Measurements from ENCODE around the gene IL24. TPM values are rescaled to one million over a fixed set of nuclear protein-coding genes. Genes with fewer than 3 reads are reported as not detected.

Gene IL24
- total and polyA plus RNA-seq, 2 donors = 0.09 to 0.50 TPM

DNA sequence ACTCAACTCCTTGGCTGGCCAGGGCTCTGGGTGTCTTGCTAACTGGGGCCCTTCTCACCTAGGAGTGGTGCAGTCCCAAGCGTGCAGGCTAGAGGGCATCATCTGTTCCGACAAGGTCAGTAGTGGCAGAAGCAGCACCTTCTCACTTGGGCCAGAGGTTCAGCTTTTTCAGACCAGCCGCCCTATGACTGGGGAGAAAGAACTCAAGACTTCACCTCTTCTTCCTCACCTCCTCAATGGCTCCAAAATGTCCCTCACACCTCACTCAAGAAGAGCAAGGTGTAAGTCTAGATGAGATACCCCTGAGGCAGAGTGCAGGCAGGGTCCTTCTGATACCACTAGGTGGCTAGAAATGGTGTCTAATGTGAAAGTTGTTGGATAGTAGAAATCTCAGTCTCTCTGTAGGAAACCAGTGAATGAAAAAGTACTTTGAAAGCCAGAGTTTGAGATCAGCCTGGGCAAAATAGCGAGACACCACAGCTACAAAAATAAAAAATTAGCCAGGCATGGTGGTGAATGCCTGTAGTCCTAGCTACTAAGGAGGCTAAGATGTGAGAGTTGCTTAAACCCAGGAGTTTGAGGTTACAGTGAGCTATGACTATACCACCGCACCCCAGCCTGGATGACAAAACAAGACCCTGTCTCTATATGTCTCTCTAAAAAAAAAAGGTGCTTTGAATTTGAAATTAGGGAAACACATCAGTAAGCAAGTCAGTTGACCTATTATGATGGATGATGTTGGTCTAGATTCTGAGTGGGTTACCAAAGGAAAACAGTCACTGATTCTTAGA, 40.4 kb upstream of the IL24 start:
- Histone ChIP-seq H3K4me3 (ENCODE audit: low read length in 2 of 2) (no peak overlapping the region), H3K9me3 (ENCODE audit: control insufficient read depth in 2 of 2, insufficient read depth in 1 of 2, low read length in 1 of 2) (no peaks in the 10 kb centered on the region), H3K27me3 (ENCODE audit: control insufficient read depth in 2 of 2, insufficient read depth in 1 of 2, low read length in 1 of 2) (no peaks in the 10 kb centered on the region), H3K36me3 (ENCODE audit: control insufficient read depth in 2 of 2, insufficient read depth in 2 of 2, low read length in 1 of 2) (no peaks in the 10 kb centered on the region), H3K27ac (ENCODE audit: low read depth in 1 of 2, low read length in 1 of 2) (no peak overlapping the region), H3K4me1 (ENCODE audit: control insufficient read depth in 2 of 2, insufficient read depth in 2 of 2, low read length in 2 of 2) (no peaks in the 10 kb centered on the region)
- WGBS = 97% methylated on average over 5 of the region's 5 CpGs
- DNase-seq (ENCODE audit: low read depth in 6 of 9, low spot score in 9 of 9) = peak in 2 of 9 donors; percentile 29 to 34

DNA sequence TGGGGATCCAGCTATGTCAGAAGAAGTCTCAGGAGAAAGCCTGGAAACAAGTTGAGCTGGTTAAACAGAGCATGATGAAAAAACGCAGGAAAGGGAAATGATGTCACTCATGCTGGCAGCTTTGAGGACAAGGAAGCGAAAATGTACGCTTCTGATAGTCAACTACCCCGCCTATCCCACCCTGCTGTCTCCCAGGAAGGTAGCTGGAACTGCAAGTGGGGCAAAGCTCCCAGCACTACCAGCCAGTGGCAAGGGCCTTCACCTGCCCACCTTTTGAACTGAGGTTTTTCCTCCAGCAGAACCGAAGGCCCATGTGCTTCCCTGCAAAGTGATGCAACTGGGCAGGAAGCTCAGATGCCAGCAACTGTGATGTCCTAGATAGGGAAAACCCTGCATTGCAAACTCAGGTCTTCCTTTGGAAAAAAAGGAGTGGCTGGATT, 38.1 kb upstream of the IL24 start:
- Histone ChIP-seq H3K4me1 (ENCODE audit: control insufficient read depth in 2 of 2, insufficient read depth in 2 of 2, low read length in 2 of 2) (no peaks in the 10 kb centered on the region), H3K27me3 (ENCODE audit: control insufficient read depth in 2 of 2, insufficient read depth in 1 of 2, low read length in 1 of 2) (no peaks in the 10 kb centered on the region), H3K36me3 (ENCODE audit: control insufficient read depth in 2 of 2, insufficient read depth in 2 of 2, low read length in 1 of 2) (no peaks in the 10 kb centered on the region), H3K27ac (ENCODE audit: low read depth in 1 of 2, low read length in 1 of 2) (no peak overlapping the region), H3K9me3 (ENCODE audit: control insufficient read depth in 2 of 2, insufficient read depth in 1 of 2, low read length in 1 of 2) (no peaks in the 10 kb centered on the region), H3K4me3 (ENCODE audit: low read length in 2 of 2) (no peak overlapping the region)
- 94% methylated on average over 5 of the region's 5 CpGs for WGBS
- peak in 1 of 9 donors; percentile 25 for DNase-seq (ENCODE audit: low read depth in 6 of 9, low spot score in 9 of 9)

DNA sequence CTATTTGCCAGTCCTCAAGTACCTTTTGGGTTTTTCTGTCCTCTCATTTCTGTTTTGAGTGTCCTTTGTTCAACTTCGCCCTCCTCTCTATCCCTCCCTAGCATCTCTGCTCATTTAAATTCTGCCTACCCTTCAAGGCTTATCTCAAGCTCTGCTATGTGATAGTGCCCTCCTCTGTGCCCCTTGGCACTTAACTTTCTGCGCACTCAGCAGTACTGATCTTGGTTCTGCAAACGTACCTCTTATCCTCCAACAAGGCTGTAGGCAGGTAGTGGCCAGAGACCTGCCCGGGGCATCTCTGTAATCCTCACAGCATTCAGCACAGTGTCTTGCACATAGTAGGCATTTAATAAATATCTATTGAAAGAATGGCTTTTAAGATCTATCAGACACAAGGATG, 37.1 kb upstream of the IL24 start:
- Histone ChIP-seq H3K4me1 (ENCODE audit: control insufficient read depth in 2 of 2, insufficient read depth in 2 of 2, low read length in 2 of 2) (no peaks in the 10 kb centered on the region), H3K9me3 (ENCODE audit: control insufficient read depth in 2 of 2, insufficient read depth in 1 of 2, low read length in 1 of 2) (no peaks in the 10 kb centered on the region), H3K36me3 (ENCODE audit: control insufficient read depth in 2 of 2, insufficient read depth in 2 of 2, low read length in 1 of 2) (no peaks in the 10 kb centered on the region), H3K27me3 (ENCODE audit: control insufficient read depth in 2 of 2, insufficient read depth in 1 of 2, low read length in 1 of 2) (no peaks in the 10 kb centered on the region), H3K4me3 (ENCODE audit: low read length in 2 of 2) (no peak overlapping the region), H3K27ac (ENCODE audit: low read depth in 1 of 2, low read length in 1 of 2) (no peak overlapping the region)
- 98% methylated on average over 4 of the region's 4 CpGs for WGBS
- DNase-seq (ENCODE audit: low read depth in 6 of 9, low spot score in 9 of 9) = no peak

DNA sequence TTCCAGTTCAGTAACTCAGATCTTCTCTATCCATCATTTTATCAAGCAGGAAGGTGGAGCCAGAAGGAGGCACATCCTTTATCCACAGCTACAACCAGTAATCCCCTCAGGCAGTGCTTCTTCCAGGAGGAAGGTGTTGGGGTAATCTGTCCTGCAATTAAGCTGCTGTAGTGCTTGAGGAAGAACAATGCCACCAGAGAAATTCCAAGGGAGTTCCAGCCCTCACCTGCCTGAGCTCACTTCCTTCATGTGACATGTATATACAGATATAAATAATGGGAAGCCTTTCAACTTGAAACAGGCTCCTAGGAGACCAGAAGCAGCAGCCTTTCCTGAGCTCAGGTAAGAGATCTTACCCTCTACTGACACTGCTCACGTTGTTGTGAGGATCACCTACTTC, 34.0 kb upstream of the IL24 start:
- no peaks in the 10 kb centered on the region for H3K36me3 ChIP-seq (ENCODE audit: control insufficient read depth in 2 of 2, insufficient read depth in 2 of 2, low read length in 1 of 2)
- H3K9me3 ChIP-seq (ENCODE audit: control insufficient read depth in 2 of 2, insufficient read depth in 1 of 2, low read length in 1 of 2) = no peaks in the 10 kb centered on the region
- H3K27me3 ChIP-seq (ENCODE audit: control insufficient read depth in 2 of 2, insufficient read depth in 1 of 2, low read length in 1 of 2) = no peaks in the 10 kb centered on the region
- no peak overlapping the region for H3K4me3 ChIP-seq (ENCODE audit: low read length in 2 of 2)
- WGBS = 93% methylated on average over 1 of the region's 1 CpG
- no peak overlapping the region for H3K27ac ChIP-seq (ENCODE audit: low read depth in 1 of 2, low read length in 1 of 2)
- DNase-seq (ENCODE audit: low read depth in 6 of 9, low spot score in 9 of 9) = no peak
- no peaks in the 10 kb centered on the region for H3K4me1 ChIP-seq (ENCODE audit: control insufficient read depth in 2 of 2, insufficient read depth in 2 of 2, low read length in 2 of 2)

DNA sequence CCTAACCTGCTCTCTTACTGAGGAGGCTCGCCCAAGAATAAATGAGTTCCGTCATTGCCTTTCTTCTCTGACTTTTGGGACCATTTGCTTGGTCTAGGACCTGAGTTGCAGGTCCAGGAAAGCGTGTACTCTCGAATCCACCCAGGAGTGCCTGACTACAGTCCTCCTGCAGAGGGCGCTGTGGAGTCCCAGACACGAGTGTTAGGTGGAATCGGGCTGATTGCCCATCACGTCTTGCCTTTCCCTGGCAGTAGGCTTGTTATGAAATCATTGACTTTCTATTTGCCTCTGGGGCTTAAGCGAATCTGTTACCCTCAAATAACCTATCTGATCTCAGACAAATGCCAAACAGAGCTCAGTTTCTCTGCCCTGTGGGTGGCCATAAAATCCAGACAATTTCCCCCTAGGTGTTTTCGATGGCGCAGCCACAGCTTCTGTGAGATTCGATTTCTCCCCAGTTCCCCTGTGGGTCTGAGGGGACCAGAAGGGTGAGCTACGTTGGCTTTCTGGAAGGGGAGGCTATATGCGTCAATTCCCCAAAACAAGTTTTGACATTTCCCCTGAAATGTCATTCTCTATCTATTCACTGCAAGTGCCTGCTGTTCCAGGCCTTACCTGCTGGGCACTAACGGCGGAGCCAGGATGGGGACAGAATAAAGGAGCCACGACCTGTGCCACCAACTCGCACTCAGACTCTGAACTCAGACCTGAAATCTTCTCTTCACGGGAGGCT, 32.1 kb upstream of the IL24 start, which contains the start of gene IL20:
TSS of gene IL20 (plus strand) at position 685 of the 733 bp plus-strand sequence. CDS start 230 bp downstream, outside the sequence.
- no peak within 1 kb of the TSS for H3K27ac ChIP-seq (ENCODE audit: low read depth in 1 of 2, low read length in 1 of 2)
- H3K27me3 ChIP-seq (ENCODE audit: control insufficient read depth in 2 of 2, insufficient read depth in 1 of 2, low read length in 1 of 2) = no peaks in the 10 kb centered on the region
- no peaks in the 10 kb centered on the region for H3K9me3 ChIP-seq (ENCODE audit: control insufficient read depth in 2 of 2, insufficient read depth in 1 of 2, low read length in 1 of 2)
- no peak within 1 kb of the TSS for H3K4me3 ChIP-seq (ENCODE audit: low read length in 2 of 2)
- peak; percentile 31 to 82 (median 62) for DNase-seq (ENCODE audit: low read depth in 6 of 9, low spot score in 9 of 9)
- 64% methylated on average over 19 of the region's 19 CpGs for WGBS
- H3K4me1 ChIP-seq (ENCODE audit: control insufficient read depth in 2 of 2, insufficient read depth in 2 of 2, low read length in 2 of 2) = no peaks in the 10 kb centered on the region
- H3K36me3 ChIP-seq (ENCODE audit: control insufficient read depth in 2 of 2, insufficient read depth in 2 of 2, low read length in 1 of 2) = no peaks in the 10 kb centered on the region

DNA sequence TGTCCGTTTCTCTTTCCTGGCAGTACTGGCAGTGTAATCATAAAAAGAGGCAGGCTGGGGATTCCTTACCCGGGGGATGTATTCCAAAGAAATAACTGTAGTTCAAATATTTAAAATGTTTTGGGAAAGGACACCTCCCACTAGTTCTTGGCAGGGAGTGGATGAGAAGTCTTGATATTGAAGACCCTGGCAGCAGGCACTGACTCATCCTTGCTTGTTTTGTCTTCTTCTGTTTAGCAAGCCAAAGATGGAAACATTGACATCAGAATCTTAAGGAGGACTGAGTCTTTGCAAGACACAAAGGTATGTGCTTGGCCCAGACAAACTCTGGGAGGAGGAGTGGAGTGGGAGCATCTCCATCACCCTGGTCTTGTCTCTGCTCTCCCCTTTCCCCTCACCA, 31.2 kb upstream of the IL24 start:
- WGBS = 87% methylated on average over 2 of the region's 2 CpGs
- Histone ChIP-seq H3K4me1 (ENCODE audit: control insufficient read depth in 2 of 2, insufficient read depth in 2 of 2, low read length in 2 of 2) (no peaks in the 10 kb centered on the region), H3K4me3 (ENCODE audit: low read length in 2 of 2) (no peak overlapping the region), H3K27me3 (ENCODE audit: control insufficient read depth in 2 of 2, insufficient read depth in 1 of 2, low read length in 1 of 2) (no peaks in the 10 kb centered on the region), H3K27ac (ENCODE audit: low read depth in 1 of 2, low read length in 1 of 2) (no peak overlapping the region), H3K36me3 (ENCODE audit: control insufficient read depth in 2 of 2, insufficient read depth in 2 of 2, low read length in 1 of 2) (no peaks in the 10 kb centered on the region), H3K9me3 (ENCODE audit: control insufficient read depth in 2 of 2, insufficient read depth in 1 of 2, low read length in 1 of 2) (no peaks in the 10 kb centered on the region)
- no peak for DNase-seq (ENCODE audit: low read depth in 6 of 9, low spot score in 9 of 9)

DNA sequence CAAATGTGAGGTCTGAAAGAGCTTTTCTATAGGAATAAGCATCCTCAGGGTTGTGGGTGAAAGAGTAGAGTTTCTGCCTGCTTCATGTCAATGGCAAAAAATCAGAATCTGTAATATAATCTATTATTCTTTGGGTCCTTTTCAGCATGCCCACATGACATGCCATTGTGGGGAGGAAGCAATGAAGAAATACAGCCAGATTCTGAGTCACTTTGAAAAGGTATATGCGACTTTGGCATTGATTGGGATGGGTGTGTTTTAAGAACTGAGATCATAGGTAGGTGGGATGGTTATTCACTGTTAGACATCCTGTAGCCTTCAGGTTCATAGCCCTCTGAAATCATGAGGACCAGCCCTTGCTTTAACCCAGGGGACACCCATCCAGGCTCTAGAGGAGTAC, 30.0 kb upstream of the IL24 start:
- H3K4me1 ChIP-seq (ENCODE audit: control insufficient read depth in 2 of 2, insufficient read depth in 2 of 2, low read length in 2 of 2) = no peaks in the 10 kb centered on the region
- H3K4me3 ChIP-seq (ENCODE audit: low read length in 2 of 2) = no peak overlapping the region
- H3K36me3 ChIP-seq (ENCODE audit: control insufficient read depth in 2 of 2, insufficient read depth in 2 of 2, low read length in 1 of 2) = no peaks in the 10 kb centered on the region
- no peak overlapping the region for H3K27ac ChIP-seq (ENCODE audit: low read depth in 1 of 2, low read length in 1 of 2)
- 100% methylated on average over 1 of the region's 1 CpG for WGBS
- no peaks in the 10 kb centered on the region for H3K27me3 ChIP-seq (ENCODE audit: control insufficient read depth in 2 of 2, insufficient read depth in 1 of 2, low read length in 1 of 2)
- no peaks in the 10 kb centered on the region for H3K9me3 ChIP-seq (ENCODE audit: control insufficient read depth in 2 of 2, insufficient read depth in 1 of 2, low read length in 1 of 2)
- no peak for DNase-seq (ENCODE audit: low read depth in 6 of 9, low spot score in 9 of 9)

DNA sequence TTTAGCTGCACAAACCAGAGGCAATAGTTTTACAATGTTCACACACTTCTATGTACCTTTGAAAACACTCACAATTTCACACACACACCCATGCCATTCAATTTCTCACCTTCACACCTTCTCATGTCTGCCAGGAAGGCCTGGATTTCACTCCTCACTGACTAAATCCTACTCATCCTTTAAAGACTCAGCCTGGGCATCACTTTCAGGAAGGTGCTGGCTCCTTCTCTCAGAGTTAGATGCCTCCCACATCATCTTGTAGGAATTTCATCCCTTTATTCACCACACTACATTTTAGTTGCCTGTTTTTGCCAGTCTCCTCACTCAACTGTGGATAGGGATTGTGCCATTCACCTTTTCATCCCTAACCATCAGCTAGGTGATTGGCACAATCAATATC, 29.5 kb upstream of the IL24 start:
- no peaks in the 10 kb centered on the region for H3K36me3 ChIP-seq (ENCODE audit: control insufficient read depth in 2 of 2, insufficient read depth in 2 of 2, low read length in 1 of 2)
- H3K4me3 ChIP-seq (ENCODE audit: low read length in 2 of 2) = no peak overlapping the region
- no peaks in the 10 kb centered on the region for H3K9me3 ChIP-seq (ENCODE audit: control insufficient read depth in 2 of 2, insufficient read depth in 1 of 2, low read length in 1 of 2)
- H3K4me1 ChIP-seq (ENCODE audit: control insufficient read depth in 2 of 2, insufficient read depth in 2 of 2, low read length in 2 of 2) = no peaks in the 10 kb centered on the region
- no peaks in the 10 kb centered on the region for H3K27me3 ChIP-seq (ENCODE audit: control insufficient read depth in 2 of 2, insufficient read depth in 1 of 2, low read length in 1 of 2)
- no peak for DNase-seq (ENCODE audit: low read depth in 6 of 9, low spot score in 9 of 9)
- no peak overlapping the region for H3K27ac ChIP-seq (ENCODE audit: low read depth in 1 of 2, low read length in 1 of 2)

DNA sequence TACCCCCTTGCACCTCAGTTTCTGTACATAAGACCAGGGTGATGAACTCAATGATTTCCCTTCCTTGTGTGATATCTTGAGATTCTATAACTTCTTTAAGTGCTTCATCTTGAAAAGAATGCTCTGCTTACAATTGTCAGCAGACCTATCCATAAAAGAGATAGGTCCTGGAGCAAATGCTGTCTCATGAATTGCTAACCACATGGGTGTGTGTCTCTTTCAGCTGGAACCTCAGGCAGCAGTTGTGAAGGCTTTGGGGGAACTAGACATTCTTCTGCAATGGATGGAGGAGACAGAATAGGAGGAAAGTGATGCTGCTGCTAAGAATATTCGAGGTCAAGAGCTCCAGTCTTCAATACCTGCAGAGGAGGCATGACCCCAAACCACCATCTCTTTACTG, 29.0 kb upstream of the IL24 start:
- H3K36me3 ChIP-seq (ENCODE audit: control insufficient read depth in 2 of 2, insufficient read depth in 2 of 2, low read length in 1 of 2) = no peaks in the 10 kb centered on the region
- 92% methylated on average over 1 of the region's 1 CpG for WGBS
- no peaks in the 10 kb centered on the region for H3K9me3 ChIP-seq (ENCODE audit: control insufficient read depth in 2 of 2, insufficient read depth in 1 of 2, low read length in 1 of 2)
- no peak overlapping the region for H3K4me3 ChIP-seq (ENCODE audit: low read length in 2 of 2)
- H3K4me1 ChIP-seq (ENCODE audit: control insufficient read depth in 2 of 2, insufficient read depth in 2 of 2, low read length in 2 of 2) = no peaks in the 10 kb centered on the region
- no peaks in the 10 kb centered on the region for H3K27me3 ChIP-seq (ENCODE audit: control insufficient read depth in 2 of 2, insufficient read depth in 1 of 2, low read length in 1 of 2)
- DNase-seq (ENCODE audit: low read depth in 6 of 9, low spot score in 9 of 9) = no peak
- H3K27ac ChIP-seq (ENCODE audit: low read depth in 1 of 2, low read length in 1 of 2) = no peak overlapping the region
